NCI-H748 (cell line): Measurements from ENCODE around the gene EGLN2.
"Not testable (repeated sequence)": the region's sequence is repeated elsewhere in the genome, so short reads cannot be mapped to it uniquely, and the experiment has no call there.

ENCODE experiments used
- DNase-seq: peaks from one replicate; lab custom pipeline; 2025; ENCODE audit not compliant: unreplicated experiment; lab: John Stamatoyannopoulos, UW

Gene EGLN2

DNA sequence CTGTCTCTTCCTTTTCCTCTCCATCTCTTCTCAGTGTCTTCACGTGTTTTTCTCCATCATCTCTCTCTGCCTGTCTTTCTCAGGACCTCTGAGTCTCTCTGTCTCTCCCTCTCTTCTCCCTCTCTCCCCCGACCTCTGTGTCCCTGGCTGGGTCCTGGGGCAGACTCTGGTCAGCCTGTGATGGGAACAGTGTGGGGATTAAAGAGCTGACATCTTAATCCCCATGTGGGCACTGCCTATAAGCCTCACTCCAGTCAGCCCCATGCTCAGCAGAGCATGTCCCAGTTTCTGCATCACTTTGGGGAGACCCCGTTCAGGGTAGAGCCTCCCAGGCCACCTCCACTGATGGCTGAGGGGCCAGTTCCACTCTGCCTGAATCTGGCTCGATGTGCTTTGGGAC lies 16.2 kb downstream of the EGLN2 start:
- no peak for DNase-seq

DNA sequence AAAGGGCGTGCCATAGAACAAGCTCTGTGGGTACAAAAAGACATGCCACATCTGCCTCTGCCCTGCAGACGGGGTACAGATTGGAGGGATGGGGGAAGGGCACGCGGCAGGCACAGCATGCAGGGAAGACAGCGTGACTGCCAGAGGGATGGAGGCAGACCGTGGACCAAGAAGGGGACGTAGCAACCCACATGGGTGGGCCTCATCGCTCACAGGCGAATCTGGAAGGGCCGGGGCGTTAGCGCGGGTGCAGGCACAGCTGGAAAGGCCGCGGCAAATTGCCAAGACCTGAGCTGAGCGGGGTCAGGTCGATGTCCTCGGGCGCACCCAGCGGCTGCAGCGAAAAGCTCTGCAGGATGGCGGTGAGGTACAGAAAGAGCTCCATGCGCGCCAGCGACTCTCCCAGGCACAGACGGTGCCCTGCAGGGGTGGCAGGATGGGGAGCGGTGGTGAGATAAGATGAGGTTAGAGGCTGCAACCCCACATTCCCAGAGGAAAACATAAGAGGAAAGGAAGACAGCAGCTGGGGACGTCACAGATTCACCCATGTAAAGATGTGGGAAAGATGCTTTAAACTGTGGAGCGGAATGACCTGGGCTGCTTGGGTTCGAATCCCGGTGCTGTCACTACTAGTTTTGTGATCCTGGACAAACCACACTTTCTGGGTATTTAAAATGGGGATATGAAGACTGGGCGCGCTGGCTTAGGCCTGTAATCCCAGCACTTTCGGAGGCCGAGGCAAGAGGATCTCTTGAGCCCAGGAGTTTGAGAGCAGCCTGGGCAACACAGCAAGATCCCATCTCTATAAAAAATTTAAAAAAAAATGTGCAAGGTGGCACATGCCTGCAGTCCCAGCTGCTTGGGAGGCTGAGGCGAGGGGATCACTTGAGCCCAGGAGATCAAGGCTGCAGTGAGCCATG lies 19.7 kb downstream of the EGLN2 start:
- DNase-seq: peak; percentile 67

DNA sequence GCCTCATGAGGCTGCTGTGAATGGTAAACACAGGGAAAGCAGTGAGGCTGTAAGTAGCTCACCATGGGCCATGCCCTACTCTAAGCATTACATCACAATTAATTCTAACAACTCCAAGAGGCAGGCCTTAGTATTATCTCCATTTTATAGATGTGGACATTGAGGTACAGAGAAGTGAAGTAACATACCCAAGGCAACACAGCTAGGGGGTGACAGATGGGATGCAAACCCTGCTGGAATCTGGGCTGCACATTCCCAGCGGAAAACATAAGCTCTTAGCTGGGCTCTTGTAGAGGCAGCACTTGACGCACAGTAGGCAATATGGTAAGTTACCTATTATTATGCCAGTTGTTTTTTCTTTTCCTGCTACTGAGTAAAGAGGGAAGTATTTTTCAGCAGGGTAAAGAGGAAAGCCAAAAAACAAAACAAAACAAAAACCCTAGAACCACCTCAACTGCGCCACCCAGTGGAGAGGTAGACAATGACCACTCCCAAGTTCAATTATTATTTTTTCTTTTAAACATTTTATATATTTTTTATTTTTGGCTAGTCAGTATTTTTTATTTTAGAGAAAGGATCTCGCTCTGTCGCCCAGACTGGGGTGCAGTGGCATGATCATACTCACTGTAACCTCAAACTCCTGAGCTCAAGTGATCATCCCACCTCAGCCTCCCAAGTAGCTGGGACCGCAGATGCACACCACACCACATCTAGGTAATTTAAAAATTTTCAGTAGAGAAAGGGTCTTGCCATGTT lies 20.7 kb downstream of the EGLN2 start:
- peak; percentile 37 for DNase-seq

DNA sequence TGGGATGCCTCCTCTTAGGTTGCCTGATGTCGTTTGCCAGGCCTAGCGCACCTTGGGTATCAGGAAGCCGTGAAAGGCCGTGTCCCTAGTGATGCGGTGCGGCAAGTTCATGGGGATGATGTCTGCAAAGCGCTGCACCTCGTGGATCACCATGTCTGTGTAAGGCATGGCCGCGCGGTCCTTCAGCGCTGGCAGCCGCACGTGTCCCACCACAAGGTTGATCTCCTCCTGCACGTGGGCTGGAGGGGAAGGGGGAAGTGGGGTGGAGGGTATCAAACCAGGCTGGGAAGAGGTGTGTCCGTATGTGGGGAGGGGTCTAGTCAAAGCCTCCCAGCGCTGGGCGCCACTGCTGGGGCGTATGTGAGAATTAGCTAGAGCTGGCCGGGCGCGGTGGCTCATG lies 23.2 kb downstream of the EGLN2 start:
- no peak for DNase-seq

DNA sequence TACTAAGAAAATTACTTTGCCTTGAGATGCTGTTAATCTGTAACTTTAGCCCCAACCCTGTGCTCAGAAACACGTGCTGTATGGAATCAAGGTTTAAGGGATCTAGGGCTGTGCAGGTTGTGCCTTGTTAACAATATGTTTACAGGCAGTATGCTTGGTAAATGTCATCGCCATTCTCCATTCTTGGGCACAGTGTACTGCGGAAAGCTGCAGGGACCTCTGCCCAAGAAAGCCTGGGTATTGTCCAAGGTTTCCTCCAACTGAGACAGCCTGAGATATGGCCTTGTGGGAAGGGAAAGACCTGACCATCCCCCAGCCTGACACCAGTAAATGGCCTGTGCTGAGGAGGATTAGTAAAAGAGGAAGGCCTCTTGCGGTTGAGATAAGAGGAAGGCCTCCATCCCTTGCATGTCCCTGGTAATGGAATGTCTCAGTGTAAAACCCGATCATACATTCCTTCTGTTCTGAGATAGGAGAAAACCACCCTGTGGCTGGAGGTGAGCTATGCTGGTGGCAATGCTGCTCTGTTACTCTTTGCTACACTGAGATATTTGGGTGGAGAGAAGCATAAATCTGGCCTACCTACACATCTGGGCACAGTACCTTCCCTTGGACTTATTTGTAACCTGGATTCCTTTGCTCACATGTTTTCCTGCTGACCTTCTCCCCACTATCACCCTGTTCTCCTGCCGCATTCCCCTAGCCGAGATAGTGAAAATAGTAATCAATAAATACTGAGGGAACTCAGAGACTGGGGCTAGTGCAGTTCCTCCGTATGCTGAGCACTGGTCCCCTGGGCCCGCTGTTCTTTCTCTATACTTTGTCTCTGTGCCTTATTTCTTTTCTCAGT lies 23.9 kb downstream of the EGLN2 start:
- DNase-seq: not testable (repeated sequence)

DNA sequence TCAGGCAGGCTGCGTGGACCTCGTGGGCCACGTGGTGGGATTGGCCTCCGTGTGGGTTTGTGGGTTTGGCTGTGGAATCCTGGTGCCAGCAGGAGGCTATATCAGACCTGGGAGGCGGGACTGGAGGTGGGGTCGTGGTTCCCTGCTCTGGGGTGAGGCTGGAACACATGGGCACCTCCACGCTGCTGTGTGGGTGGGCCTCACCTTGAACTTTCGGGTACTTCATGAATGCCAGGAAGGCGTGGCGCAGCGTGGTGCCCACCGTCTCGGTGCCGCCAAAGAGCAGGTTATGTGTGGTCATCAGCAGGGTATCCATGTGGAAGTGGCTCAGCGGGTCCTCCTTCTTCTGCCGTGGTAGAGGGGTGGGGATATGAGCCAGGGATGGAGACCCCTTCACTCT lies 25.9 kb downstream of the EGLN2 start:
- not testable (repeated sequence) for DNase-seq

DNA sequence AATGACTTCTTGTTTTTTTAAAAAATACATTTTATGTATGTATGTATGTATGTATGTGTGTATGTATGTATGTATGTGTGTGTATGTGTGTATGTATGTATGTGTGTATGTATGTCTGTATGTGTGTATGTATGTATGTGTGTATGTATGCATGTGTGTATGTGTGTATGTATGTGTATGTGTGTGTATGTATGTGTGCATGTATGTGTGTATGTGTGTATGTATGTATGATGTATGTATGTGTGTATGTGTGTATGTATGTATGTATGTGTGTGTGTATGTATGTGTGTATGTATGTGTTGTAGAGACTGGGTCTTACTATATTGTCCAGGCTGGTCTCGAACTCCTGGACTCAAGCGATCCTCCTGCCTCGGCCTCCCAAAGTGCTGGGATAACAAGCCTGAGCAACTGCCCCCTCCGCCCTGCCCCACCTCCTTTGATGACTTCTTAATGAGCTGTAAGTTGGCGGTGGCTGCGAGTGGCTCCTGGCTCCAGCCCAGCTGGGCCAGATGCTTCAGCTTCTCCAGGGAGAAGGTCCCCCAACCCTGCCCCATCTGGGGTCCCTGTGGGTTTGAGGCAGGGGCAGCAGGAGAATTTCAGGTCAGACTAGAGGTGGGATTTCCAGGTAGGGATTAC lies 26.6 kb downstream of the EGLN2 start:
- DNase-seq: not testable (repeated sequence)

DNA sequence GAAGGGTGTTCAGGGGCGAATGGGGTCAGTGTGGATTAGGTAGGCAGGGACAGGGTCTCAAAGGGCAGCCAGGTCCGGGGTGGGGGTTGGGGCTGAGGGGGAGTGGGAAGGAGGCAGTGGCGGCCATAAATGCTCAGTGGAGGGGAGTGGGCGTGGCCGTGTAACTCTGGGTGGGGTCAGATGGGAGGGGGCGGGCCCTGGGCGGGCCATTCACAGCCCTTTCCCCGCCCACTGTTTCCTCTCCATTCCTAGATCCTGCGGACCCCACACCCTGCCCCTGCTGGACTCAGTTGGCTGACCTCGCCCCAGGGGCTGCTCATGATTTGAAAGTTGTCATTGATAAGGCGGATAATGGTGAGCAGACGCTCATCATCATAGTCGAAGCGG lies 27.3 kb downstream of the EGLN2 start:
- not testable (repeated sequence) for DNase-seq

DNA sequence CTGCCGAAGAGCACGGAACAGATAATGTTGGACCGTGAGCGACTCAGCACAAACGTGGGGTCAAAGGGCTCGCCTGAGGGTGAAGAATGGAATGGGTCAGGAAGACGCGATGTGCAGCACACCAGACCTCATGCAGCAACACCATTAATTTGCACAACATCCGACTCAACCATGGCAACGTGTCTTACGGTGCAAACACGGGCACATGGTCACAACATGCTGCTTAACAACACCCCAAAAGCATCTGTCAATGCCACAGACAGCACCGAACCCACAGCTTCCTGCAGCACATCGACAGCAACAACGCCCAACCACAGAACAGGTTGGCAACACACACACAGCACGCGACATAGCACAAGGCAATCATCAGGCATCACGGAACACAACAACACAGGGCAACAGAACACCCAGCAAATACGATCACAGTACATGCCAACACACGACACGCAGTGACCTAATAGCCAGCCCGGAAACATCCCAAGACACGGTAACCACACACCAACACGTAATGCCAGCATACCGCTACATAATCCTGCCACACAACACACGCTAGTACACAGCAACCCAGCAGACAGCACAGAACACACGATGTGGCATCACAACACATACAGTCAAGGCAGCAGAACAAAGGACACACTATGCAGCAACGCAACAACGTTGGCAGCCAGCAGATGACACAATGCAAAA lies 27.9 kb downstream of the EGLN2 start:
- DNase-seq: not testable (repeated sequence)

DNA sequence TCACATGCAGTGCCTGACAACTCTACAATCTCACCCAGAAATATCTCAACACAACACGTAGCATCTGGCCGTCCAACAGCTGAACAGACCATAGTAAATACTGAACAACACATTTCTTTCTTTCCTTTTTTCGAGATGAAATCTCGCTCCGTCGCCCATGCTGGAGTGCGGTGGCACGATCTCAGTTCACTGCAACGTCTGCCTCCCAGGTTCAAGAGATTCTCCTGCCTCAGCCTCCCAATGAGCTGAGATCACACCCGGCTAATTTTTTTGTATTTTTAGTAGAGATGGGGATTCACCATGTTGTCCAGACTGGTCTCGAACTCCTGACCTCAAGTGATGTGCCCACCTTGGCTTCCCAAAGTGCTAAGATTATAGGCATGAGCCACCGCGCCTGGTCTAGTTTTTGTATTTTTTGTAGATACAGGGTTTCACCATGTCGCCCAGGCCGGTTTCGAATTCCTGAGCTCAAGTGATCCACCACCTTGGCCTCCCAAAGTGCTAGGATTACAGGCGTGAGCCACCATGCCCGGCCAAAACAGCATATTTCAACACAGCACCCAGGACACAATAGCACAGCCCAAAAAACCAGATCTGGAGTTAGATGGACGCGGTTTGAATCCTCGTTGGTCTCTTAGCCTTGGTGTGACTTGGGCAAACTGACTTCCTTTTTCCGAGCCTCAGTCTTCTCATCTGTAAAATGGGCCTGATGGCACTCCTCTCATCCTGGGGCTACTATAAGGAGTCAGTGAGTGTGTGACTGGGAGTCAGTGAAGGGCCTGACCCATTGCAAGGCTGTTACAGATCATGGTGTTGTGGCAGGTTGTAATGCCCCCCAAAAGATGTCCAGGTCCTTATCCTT lies 28.6 kb downstream of the EGLN2 start:
- no peak for DNase-seq

DNA sequence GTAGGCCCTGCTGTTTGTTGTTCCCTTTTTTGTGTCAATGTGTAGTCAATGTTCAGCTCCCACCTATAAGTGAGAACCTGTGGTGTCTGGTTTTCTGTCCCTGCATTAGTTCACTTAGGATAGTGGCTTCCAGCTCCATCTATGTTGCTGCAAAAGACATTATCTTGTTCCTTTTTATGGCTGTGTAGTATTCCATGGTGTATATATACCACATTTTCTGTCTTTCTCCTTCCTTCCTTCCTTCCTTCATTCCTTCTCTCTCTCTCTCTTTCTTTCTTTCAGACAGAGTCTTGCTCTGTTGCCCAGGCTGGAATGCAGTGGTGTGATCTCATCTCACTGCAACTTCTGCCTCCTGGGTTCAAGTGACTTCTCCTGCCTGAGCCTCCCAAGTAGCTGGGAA lies 30.2 kb downstream of the EGLN2 start:
- DNase-seq: no peak

DNA sequence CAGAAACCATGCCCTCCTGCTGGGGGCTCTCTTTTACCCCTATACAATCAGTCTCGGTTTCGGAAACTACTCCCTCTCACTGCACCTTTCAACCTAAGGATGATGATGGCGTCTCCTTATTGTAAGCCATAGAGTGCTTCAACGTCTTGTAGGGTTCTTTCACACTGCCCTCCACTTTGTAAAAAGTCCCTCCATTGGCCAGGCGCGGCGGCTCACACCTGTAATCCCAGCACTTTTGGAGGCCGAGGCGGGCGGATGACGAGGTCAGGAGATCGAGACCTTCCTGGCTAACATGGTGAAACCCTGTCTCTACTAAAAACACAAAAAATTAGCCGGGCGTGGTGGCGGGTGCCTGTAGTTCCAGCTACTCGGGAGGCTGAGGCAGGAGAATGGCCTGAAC lies 31.8 kb downstream of the EGLN2 start:
- not testable (repeated sequence) for DNase-seq

DNA sequence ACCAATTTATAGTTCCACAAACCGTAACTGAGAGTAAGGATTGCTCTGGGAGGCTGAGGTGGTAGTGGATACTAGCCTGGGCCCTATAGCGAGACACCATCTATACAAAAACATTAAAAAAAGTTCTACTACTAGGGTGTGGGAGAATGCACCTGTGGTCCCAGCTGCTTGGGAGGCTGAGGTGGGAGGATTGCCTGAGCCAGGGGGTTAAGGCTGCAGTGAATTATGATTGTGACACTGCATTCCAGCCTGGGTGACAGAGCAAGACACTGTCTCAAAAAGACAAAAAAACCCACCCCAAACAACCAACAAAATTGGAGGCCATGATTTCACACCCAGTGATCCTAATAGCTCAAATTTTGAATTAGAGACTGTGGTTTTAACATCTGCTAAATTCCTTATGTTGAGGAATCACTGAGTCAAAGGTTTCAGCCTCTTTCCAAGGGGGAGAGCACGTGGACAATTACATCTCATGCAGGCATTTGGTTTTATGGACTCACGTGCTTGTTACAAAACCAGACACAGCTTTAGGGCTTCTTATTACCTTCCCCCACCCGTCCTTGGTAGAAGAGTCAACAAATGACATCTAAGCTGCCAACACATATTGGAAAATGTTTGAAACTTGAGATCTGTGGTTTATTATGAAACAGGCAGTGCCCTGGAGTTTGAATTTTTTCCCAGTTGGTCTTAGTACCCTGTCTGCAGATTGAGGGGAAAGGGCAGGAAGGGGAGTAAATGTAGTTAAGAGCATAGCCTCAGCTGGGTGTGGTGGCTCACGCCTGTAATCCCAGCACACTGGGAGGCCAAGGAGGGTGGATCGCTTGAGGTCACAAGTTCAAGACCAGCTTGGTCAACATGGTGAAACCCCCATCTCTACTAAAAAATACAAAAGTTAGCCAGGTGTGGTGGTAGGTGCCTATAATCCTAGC lies 32.8 kb downstream of the EGLN2 start:
- DNase-seq: peak; percentile 15

DNA sequence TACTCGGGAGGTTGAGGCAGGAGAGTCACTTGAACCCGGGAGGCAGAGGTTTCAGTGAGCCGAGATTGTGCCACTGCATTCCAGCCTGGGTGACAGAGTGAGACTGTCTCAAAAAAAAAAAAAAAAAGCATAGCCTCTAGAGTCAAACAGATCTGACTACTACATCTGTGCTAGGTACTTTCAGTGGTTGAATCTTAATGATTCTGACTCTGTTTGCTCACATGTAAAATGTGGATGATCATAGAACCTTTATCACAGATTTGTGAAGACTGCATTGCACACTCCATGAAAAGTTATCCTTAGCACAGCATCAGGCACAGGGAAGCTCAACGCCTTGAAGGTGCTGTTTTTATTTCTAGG lies 33.4 kb downstream of the EGLN2 start:
- not testable (repeated sequence) for DNase-seq

DNA sequence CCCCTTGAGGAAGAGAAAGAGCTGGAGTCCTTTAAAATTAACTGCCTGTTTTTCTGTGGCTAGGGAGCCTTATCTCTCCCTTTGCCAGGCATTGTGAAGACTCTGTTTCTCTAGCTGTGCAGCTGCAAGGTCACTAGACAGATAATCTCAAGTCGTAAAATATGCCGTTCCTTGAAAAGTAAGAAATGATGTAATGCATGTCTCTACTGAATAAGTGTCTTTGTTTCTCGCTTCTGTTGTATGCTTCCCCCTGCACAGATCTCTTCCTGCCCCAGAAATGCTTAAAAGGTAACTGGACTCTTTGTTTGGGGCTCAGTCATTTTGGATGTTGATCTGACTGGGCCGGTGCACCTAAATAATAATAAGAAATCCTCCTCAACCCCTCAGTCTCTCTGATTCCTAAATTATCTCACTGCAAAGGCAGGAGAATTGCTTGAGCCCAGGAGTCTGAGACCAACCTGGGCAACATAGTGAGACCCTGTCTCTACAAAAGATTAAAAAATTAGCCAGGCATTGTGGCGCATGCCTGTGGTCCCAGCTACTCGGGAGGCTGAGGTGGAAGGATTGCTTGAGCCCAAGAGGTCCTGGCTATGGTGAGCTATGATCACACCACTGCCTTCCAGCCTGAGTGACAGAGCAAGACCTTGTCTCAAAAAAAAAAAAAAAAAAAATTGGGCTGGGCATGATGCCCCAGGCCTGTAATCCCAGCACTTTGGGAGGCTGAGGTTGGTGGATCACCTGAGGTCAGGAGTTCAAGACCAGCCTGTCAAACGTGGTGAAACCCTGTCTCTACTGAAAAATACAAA lies 34.9 kb downstream of the EGLN2 start:
- not testable (repeated sequence) for DNase-seq

DNA sequence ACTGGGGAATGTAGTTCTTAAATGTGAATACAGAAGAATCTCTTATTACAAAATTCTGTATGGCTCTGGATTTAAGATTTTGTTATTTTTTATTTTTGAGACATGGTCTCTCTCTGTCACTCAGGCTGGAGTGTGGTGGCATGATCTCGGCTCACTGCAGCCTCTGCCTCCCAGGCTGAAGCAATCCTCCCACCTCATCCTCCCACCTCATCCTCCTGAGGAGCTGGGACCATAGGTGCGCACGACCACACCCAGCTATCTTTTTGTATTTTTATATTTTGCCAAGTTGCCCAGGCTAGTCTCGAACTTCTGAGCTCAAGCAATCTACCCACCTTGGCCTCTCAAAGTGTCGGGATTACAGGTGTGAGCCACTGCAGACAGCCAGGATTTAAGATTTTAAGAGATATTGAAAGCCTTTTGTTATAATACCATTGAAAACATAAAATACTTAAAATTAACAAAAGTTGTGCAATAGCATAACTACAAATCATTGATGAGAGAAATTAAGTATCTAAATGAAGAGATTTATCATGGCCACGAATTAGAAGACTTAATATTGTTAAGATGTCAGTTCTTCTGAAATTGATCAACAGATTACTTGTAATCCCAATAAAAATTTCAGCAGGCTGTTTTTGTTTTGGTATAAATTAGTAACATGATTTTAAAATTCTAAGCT lies 37.9 kb downstream of the EGLN2 start:
- no peak for DNase-seq

DNA sequence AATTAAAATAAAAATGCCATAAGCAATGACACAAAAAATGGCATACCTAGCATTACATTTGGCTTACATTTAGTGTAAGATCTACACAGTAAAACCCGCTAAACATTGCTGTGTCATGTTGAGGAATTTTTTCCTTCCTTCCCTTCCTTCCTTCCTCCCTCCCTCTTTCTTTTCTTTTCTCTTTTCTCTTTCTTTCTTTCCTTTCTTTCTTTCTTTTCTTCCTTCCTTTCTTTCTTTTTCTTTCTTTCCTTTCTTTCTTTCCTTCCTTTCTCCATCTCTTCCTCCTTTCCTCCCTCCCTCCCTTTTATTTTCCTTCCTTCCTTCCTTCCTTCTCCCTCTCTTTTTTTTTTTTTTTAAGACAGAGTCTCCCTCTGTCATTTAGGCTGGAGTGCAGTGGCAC lies 39.5 kb downstream of the EGLN2 start:
- not testable (repeated sequence) for DNase-seq
